PC-3 (cell line): Measurements from ENCODE around the gene ARHGEF17. TPM values are rescaled to one million over a fixed set of nuclear protein-coding genes. Genes with fewer than 3 reads are reported as not detected.

Experiments
- ATAC-seq: fragments of 200-7000 bp; cut with Tn5 transposase; 2 replicates; pipeline ENCODE4 v1.9.1; 2020; ENCODE audit warnings: mild to moderate bottlenecking, moderate library complexity
- BruUV-seq: library from RNA; stranded (reverse); fragments of 400-500 nt; replicated peaks from 2 replicates; lab custom pipeline; 2021; lab: Mats Ljungman, UMichigan
- CTCF ChIA-PET: fragments of 300-600 bp; sonication (Branson Sonifier 250); formaldehyde crosslinking; loops from one replicate; lab custom pipeline; 2022; ENCODE audit warnings: antibody characterized with exemption; lab: Charles Lee
- POLR2A ChIA-PET: fragments of 300-600 bp; sonication (Branson Sonifier 250); formaldehyde crosslinking; loops from one replicate; lab custom pipeline; 2022; ENCODE audit warnings: antibody characterized with exemption; ENCODE audit not compliant: unreplicated experiment; lab: Charles Lee
- DNase-seq: peaks from one replicate; pipeline ENCODE4 v3.0.0-alpha.2; 2015
- H2AFZ ChIP-seq: fragments of 300-600 bp; sonication (generic); 2 replicates; pipeline ENCODE4 v1.6.0; 2016; ENCODE audit warnings: antibody characterized with exemption, low read length
- H3F3A ChIP-seq: fragments of 300-600 bp; sonication (generic); one replicate; pipeline ENCODE4 v1.6.0; 2017; ENCODE audit warnings: antibody characterized with exemption, low read length, control low read depth, mild to moderate bottlenecking; ENCODE audit not compliant: unreplicated experiment
- H3K27ac ChIP-seq: fragments of 300-600 bp; sonication (generic); 2 replicates; pipeline ENCODE4 v1.5.1; 2016; ENCODE audit warnings: mild to moderate bottlenecking, low read length
- H3K27me3 ChIP-seq: fragments of 300-600 bp; sonication (generic); 2 replicates; pipeline ENCODE4 v1.6.1; 2016; ENCODE audit warnings: low read length, mixed read lengths
- H3K36me3 ChIP-seq: fragments of 300-600 bp; sonication (generic); 2 replicates; pipeline ENCODE4 v1.6.1; 2016; ENCODE audit warnings: low read depth, mixed run types, low read length, mixed read lengths
- H3K4me1 ChIP-seq: fragments of 300-600 bp; sonication (generic); 2 replicates; pipeline ENCODE4 v1.5.1; 2016; ENCODE audit warnings: low read length; ENCODE audit not compliant: insufficient read depth
- H3K4me2 ChIP-seq: fragments of 300-600 bp; sonication (generic); 2 replicates; pipeline ENCODE4 v1.6.0; 2016; ENCODE audit warnings: low read length
- H3K4me3 ChIP-seq: fragments of 300-600 bp; sonication (generic); 2 replicates; pipeline ENCODE4 v1.5.1; 2016; ENCODE audit warnings: mild to moderate bottlenecking, low read length, mixed read lengths
- H3K79me2 ChIP-seq: fragments of 300-600 bp; sonication (generic); 2 replicates; pipeline ENCODE4 v1.6.1; 2017; ENCODE audit warnings: low read length, mixed read lengths
- H3K9ac ChIP-seq: fragments of 300-600 bp; sonication (generic); 2 replicates; pipeline ENCODE4 v1.6.0; 2016; ENCODE audit warnings: mild to moderate bottlenecking, low read length
- H3K9me2 ChIP-seq: fragments of 300-600 bp; sonication (generic); replicated peaks from 2 replicates; pipeline ENCODE4 v1.6.1; 2016; ENCODE audit warnings: mixed run types, low read length, mixed read lengths
- H3K9me3 ChIP-seq: fragments of 300-600 bp; sonication (generic); 2 replicates; pipeline ENCODE4 v1.6.1; 2016; ENCODE audit warnings: low read length, mixed read lengths
- H4K20me1 ChIP-seq: fragments of 300-600 bp; sonication (generic); 2 replicates; pipeline ENCODE4 v1.6.1; 2016; ENCODE audit warnings: low read length, mixed read lengths
- EZH2 ChIP-seq: fragments of 300-600 bp; sonication (generic); IDR thresholded peaks from one replicate; pipeline ENCODE4 v1.6.1; 2017; ENCODE audit warnings: antibody characterized with exemption, mild to moderate bottlenecking, low read length; ENCODE audit not compliant: unreplicated experiment
- EZH2phosphoT487 ChIP-seq: fragments of 300-600 bp; sonication (generic); IDR thresholded peaks from 2 replicates; pipeline ENCODE4 v1.6.1; 2018; ENCODE audit warnings: mild to moderate bottlenecking, antibody characterized with exemption, low read length, borderline replicate concordance
- intact Hi-C: fragments of 100-400 bp; cut with micrococcal nuclease; formaldehyde crosslinking; loops from 2 replicates; pipeline ENCODE4 v1.9.0; 2023
- total RNA-seq: library from RNA; depleted of rRNA; stranded (reverse); fragments of >200 nt; gene quantifications from 2 replicates; pipeline ENCODE4 v1.2.3, GENCODE V29; 2014
- TF ChIP-seq, protein P1 (sequence below): fragments of 300-600 bp; sonication (generic); conservative IDR thresholded peaks from 2 replicates; pipeline ENCODE4 v1.5.1; 2017; ENCODE audit warnings: antibody characterized with exemption, low read depth, mild to moderate bottlenecking, low read length

The ARHGEF17 gene
- total RNA-seq, 1 experiment from 2014 or later, result 6.2 TPM

DNA sequence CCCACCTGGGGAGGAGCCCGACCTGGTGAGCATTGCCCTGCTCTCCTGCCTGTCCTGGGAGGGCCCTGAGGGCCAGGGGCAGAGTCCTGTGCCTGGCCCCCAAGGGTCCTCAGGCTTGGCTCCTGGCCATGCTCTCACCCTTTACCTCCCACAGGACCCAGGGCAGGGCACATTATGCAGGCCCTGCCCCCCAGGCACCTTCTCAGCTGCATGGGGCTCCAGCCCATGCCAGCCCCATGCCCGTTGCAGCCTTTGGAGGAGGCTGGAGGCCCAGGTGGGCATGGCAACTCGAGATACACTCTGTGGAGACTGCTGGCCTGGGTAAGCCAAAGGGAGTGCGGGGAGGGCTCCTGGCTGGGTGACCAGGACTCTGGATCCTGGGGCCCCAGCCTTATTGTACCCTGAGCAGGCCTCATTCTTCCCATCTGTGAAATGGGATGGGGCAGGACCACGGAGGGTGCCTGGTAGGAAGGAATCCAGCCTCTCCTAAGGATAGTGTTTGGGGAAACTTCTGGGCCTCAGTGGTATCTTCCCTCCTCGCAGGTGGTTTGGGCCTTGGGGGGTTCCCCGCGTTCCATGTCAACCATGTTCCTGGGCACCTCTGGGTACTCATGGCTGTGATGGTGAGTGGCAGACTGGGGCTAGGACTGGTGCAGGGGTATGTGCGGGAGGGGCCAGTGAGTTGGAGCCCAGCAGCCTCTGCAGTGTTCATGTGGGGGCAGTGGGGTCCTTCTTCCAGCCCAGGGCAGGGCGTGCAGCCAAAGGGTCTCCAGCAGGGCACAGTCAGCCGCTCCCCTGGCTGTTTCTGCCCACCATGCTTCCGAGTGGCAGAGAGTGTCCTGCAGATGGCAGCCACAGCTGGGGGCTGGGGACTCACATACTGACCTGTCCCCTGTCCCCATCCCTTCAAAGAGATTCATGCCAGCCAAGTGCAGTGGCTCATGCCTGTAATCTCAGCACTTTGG lies 82.8 kb downstream of the ARHGEF17 start:
- TF ChIP-seq EZH2phosphoT487 (no peak), EZH2 (no peak)
- TF ChIP-seq, protein P1, sequence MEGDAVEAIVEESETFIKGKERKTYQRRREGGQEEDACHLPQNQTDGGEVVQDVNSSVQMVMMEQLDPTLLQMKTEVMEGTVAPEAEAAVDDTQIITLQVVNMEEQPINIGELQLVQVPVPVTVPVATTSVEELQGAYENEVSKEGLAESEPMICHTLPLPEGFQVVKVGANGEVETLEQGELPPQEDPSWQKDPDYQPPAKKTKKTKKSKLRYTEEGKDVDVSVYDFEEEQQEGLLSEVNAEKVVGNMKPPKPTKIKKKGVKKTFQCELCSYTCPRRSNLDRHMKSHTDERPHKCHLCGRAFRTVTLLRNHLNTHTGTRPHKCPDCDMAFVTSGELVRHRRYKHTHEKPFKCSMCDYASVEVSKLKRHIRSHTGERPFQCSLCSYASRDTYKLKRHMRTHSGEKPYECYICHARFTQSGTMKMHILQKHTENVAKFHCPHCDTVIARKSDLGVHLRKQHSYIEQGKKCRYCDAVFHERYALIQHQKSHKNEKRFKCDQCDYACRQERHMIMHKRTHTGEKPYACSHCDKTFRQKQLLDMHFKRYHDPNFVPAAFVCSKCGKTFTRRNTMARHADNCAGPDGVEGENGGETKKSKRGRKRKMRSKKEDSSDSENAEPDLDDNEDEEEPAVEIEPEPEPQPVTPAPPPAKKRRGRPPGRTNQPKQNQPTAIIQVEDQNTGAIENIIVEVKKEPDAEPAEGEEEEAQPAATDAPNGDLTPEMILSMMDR, result no peak
- Histone ChIP-seq H3K4me1 (no peaks in the 10 kb centered on the region), H3K4me3 (no peak overlapping the region), H3K36me3 (peaks cover 17% of the 10 kb centered on the region; the same call in 1 of the 2 replicates), H4K20me1 (peaks cover 25% of the 10 kb centered on the region; the same call in 1 of the 2 replicates), H3F3A (no peaks in the 10 kb centered on the region), H3K9me2 (no peaks in the 10 kb centered on the region), H3K27me3 (no peaks in the 10 kb centered on the region), H3K79me2 (peaks cover 37% of the 10 kb centered on the region), H3K9me3 (no peaks in the 10 kb centered on the region), H3K9ac (no peak overlapping the region), H2AFZ (no peak overlapping the region), H3K27ac (no peak overlapping the region), H3K4me2 (no peak overlapping the region)
- BruUV-seq, result no TSS peak
- intact Hi-C loops, result no loop called here
- ChIA-PET CTCF (no interaction called here), POLR2A (no interaction called here)
- no peak for ATAC-seq
- DNase-seq, result no peak

DNA sequence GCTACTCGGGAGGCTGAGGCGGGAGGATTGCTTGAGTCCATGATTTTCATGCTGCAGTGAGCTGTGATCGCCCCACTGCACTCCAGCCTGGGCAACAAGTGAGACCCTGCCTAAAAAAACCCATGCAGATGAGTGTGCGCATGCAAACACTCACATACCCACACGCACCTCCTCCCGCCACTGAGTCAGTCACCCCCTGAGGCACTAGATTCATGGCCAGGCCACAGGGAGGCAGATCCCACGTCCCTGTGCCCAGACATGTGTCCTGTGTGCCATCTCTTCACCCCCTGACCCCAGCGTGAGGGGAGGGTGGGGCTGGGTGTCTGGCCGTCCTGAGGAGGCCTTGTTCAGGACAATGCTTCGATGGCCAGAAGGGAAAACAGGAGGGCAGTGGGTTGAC lies 83.6 kb downstream of the ARHGEF17 start:
- peaks cover 30% of the 10 kb centered on the region for H3K79me2 ChIP-seq
- no peaks in the 10 kb centered on the region for H3K9me2 ChIP-seq
- ChIA-PET CTCF (no interaction called here), POLR2A (no interaction called here)
- H3K27me3 ChIP-seq, result no peaks in the 10 kb centered on the region
- ATAC-seq (no peak), DNase-seq (no peak)
- BruUV-seq, result no TSS peak
- TF ChIP-seq EZH2 (no peak), EZH2phosphoT487 (no peak)
- TF ChIP-seq, protein P1, result no peak
- H3K9me3 ChIP-seq, result no peaks in the 10 kb centered on the region
- H4K20me1 ChIP-seq, result peaks cover 18% of the 10 kb centered on the region; the same call in 1 of the 2 replicates
- no peaks in the 10 kb centered on the region for H3K4me1 ChIP-seq
- H3K4me3 ChIP-seq, result no peak overlapping the region
- intact Hi-C loops, result loop anchor here (2.0 kb wide), 1 partner anchor 85 kb away; no protein-coding TSS in a partner anchor
- no peak overlapping the region for H3K27ac ChIP-seq
- no peak overlapping the region for H3K9ac ChIP-seq
- H3K36me3 ChIP-seq, result peaks cover 22% of the 10 kb centered on the region; the same call in 1 of the 2 replicates
- H3K4me2 ChIP-seq, result no peak overlapping the region
- H2AFZ ChIP-seq, result no peak overlapping the region
- no peaks in the 10 kb centered on the region for H3F3A ChIP-seq
